ENCODE measurements around the gene RAB2B.

RAB2B gene

GRCh38 chr14:21414137-21414631, 62.6 kb downstream of the RAB2B start:
- DNase-seq = no peak
- intact Hi-C loops (cut with DNase I) = no loop called here
